NCI-H146 (cell line): ENCODE results near the gene MPP1.

Experiments used
- DNase-seq: peaks from one replicate; lab custom pipeline; 2025; lab: John Stamatoyannopoulos, UW

MPP1 gene

GRCh38 chrX:154731881-154732280, 73.4 kb downstream of the MPP1 start:
- DNase-seq: no peak

DNA sequence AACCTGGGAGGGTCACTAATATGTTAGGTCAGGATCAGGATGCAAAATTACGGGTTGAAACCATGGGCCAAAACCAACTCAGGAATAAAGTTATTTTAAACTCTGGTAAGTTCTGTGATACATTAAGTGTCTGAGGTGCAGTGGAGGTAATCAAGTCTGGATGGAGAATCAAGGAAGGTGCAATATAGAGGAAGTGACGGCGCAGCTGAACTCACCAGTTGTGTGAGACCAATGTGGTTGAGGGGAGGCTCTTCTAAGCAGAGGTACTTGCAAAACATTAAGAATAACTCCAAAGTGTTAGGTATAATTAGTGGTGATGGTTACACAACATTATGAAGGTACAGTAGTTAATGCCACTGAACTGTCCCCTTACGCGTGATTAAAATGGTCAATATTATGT, 74.1 kb downstream of the MPP1 start:
- DNase-seq: no peak

- no peak for DNase-seq
Measured at GRCh38 chrX:154730253-154730891, 74.9 kb downstream of the MPP1 start.

DNA sequence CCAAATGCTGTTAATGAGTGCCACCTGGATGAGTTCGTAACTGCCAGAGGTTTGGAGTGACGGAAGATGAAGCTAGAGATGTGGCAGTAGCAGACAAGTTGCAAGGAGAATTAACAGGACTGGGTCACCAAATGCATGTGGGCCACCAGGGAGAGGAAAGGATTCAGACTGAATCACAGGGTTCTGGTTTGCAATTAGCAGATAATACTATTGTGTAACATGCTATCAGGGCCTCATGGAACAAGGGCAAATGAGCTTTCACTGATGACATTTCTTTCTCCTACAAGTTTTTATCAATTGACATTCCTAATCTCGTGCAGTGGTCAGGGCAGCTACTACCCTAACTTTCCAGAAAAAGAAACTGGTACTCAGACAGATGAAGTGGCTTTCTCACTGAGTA, 75.8 kb downstream of the MPP1 start:
- no peak for DNase-seq
